Measurements from ENCODE around the gene PRMT5. TPM values are rescaled to one million over a fixed set of nuclear protein-coding genes. Genes with fewer than 3 reads are reported as not detected.
"Not testable (repeated sequence)": the region's sequence is repeated elsewhere in the genome, so short reads cannot be mapped to it uniquely, and the experiment has no call there.

The PRMT5 gene
- total RNA-seq, 4 donors from 2014 or later: 32.2 to 92.3 (median 43.4) TPM

- intact Hi-C loops (cut with DNase I; ENCODE audit: low total_unique reads) (no loop called here), in situ Hi-C loops (cut with MboI; ENCODE audit: low pct_ligation_motif_present in 1 of 4, low pct_unique_long_range_greater_than_20kb in 1 of 4, low sequenced_read_pairs in 3 of 4) (loop anchor here in 1 of 4 donors (10.0 kb wide), 1 partner anchor 94 kb away; no protein-coding TSS in a partner anchor)
- Histone ChIP-seq H3K4me1 (peaks cover 0 to under 1% (median 0%) of the 10 kb centered on the region in 4 donors), H3K36me3 (no peaks in the 10 kb centered on the region), H3K27me3 (no peaks in the 10 kb centered on the region), H3K9me3 (no peaks in the 10 kb centered on the region), H3K4me3 (no peak overlapping the region), H3K27ac (no peak overlapping the region)
- WGBS, 2 donors (ENCODE audit: low coverage in 1 of 2): 82 to 95% methylated on average over 1 of the region's 1 CpG
- TF ChIP-seq POLR2AphosphoS5 (IDR thresholded peaks at IDR 0.05) (no peak), EP300 (IDR thresholded peaks at IDR 0.05; ENCODE audit: low read depth) (no peak), CTCF (IDR thresholded peaks at IDR 0.05) (no peak)
- DNase-seq: no peak
Measured at GRCh38 chr14:22971152-22971551, 42.0 kb upstream of the PRMT5 start.

DNA sequence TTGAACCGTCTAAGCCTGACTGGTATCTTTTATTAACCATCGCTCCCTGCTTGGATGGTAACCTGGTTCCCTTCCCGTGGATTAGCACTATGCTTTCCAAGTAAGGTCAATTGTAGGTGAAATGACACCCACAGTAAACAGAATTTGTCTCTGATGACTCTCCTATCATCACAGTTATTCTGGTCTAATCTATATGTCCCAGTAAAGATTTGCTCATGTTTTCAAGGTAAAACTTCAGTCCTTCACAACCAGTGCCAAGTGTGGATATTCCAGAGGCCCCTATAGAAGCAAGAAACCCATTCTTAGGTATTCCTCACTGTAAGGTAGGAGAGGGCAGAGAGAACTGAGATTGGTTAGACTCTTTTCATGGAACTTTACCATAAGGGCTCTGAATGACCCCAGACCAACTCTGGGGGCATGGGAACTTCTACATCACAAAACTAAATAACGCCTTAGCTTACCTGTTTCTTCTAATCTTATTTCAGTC lies 37.6 kb upstream of the PRMT5 start:
- Histone ChIP-seq H3K27ac (no peak overlapping the region), H3K4me1 (no peaks in the 10 kb centered on the region), H3K36me3 (no peaks in the 10 kb centered on the region), H3K4me3 (no peak overlapping the region), H3K9me3 (no peaks in the 10 kb centered on the region), H3K27me3 (no peaks in the 10 kb centered on the region)
- DNase-seq: no peak
- WGBS, 2 donors (ENCODE audit: low coverage in 1 of 2): 62 to 77% methylated on average over 2 to 4 of the region's 4 CpGs
- in situ Hi-C loops (cut with MboI; ENCODE audit: low pct_ligation_motif_present in 1 of 4, low pct_unique_long_range_greater_than_20kb in 1 of 4, low sequenced_read_pairs in 3 of 4) (no loop called here), intact Hi-C loops (cut with DNase I; ENCODE audit: low total_unique reads) (no loop called here)
- TF ChIP-seq POLR2AphosphoS5 (IDR thresholded peaks at IDR 0.05): no peak

- H3K27ac ChIP-seq; DNase-seq; H3K9me3 ChIP-seq; H3K36me3 ChIP-seq; H3K27me3 ChIP-seq; intact Hi-C loops (cut with DNase I; ENCODE audit: low total_unique reads); H3K4me3 ChIP-seq; H3K4me1 ChIP-seq; in situ Hi-C loops (cut with MboI; ENCODE audit: low pct_ligation_motif_present in 1 of 4, low pct_unique_long_range_greater_than_20kb in 1 of 4, low sequenced_read_pairs in 3 of 4): not testable (repeated sequence)
- WGBS, 2 donors (ENCODE audit: low coverage in 1 of 2): 65 to 74% methylated on average over 6 to 14 of the region's 15 CpGs
Measured at GRCh38 chr14:22965916-22966782, 37.0 kb upstream of the PRMT5 start.

GRCh38 chr14:22962061-22962676 lies 33.0 kb upstream of the PRMT5 start:
- in situ Hi-C loops (cut with MboI; ENCODE audit: low pct_ligation_motif_present in 1 of 4, low pct_unique_long_range_greater_than_20kb in 1 of 4, low sequenced_read_pairs in 3 of 4) (no loop called here), intact Hi-C loops (cut with DNase I; ENCODE audit: low total_unique reads) (no loop called here)
- no peak for DNase-seq
- WGBS, 2 donors (ENCODE audit: low coverage in 1 of 2): 84 to 93% methylated on average over 5 to 6 of the region's 6 CpGs
- H3K27ac ChIP-seq: no peak overlapping the region
- no peaks in the 10 kb centered on the region for H3K27me3 ChIP-seq
- H3K4me1 ChIP-seq: peaks cover 0 to 7% (median 2%) of the 10 kb centered on the region in 4 donors
- H3K36me3 ChIP-seq: no peaks in the 10 kb centered on the region
- H3K4me3 ChIP-seq: no peak overlapping the region
- no peaks in the 10 kb centered on the region for H3K9me3 ChIP-seq
- TF ChIP-seq POLR2A (IDR thresholded peaks at IDR 0.05) (no peak), CTCF (IDR thresholded peaks at IDR 0.05) (no peak), EP300 (IDR thresholded peaks at IDR 0.05; ENCODE audit: low read depth) (no peak), POLR2AphosphoS5 (IDR thresholded peaks at IDR 0.05) (no peak)

All from transverse colon (tissue), 4 donors.